ENCODE results near the gene CD96. TPM values are rescaled to one million over a fixed set of nuclear protein-coding genes. Genes with fewer than 3 reads are reported as not detected.
A peak's percentile ranks its signal among the peaks of the same experiment; 100 is the strongest.
"Not testable (repeated sequence)": the region's sequence is repeated elsewhere in the genome, so short reads cannot be mapped to it uniquely, and the experiment has no call there.

CD96 gene
- total RNA-seq, 1 experiment from 2014 or later, result not detected

- Mint-ChIP-seq H3K4me3 (ENCODE audit: low read depth, unreplicated experiment) (no peak overlapping the region), H3K9me3 (ENCODE audit: low read depth, unreplicated experiment) (no peaks in the 10 kb centered on the region), H3K4me1 (ENCODE audit: low read depth, unreplicated experiment) (no peaks in the 10 kb centered on the region), H3K27ac (ENCODE audit: unreplicated experiment) (no peak overlapping the region), H3K36me3 (ENCODE audit: insufficient read depth, unreplicated experiment) (no peaks in the 10 kb centered on the region), H3K27me3 (ENCODE audit: unreplicated experiment) (no peaks in the 10 kb centered on the region)
- peak; percentile 36 for DNase-seq
- intact Hi-C loops (cut with micrococcal nuclease; ENCODE audit: unreplicated experiment), result loop anchor here (2.0 kb wide), 1 partner anchor 25 kb away; no protein-coding TSS in a partner anchor
- CTCF ChIA-PET, result no interaction called here
- TF ChIP-seq, protein P1, sequence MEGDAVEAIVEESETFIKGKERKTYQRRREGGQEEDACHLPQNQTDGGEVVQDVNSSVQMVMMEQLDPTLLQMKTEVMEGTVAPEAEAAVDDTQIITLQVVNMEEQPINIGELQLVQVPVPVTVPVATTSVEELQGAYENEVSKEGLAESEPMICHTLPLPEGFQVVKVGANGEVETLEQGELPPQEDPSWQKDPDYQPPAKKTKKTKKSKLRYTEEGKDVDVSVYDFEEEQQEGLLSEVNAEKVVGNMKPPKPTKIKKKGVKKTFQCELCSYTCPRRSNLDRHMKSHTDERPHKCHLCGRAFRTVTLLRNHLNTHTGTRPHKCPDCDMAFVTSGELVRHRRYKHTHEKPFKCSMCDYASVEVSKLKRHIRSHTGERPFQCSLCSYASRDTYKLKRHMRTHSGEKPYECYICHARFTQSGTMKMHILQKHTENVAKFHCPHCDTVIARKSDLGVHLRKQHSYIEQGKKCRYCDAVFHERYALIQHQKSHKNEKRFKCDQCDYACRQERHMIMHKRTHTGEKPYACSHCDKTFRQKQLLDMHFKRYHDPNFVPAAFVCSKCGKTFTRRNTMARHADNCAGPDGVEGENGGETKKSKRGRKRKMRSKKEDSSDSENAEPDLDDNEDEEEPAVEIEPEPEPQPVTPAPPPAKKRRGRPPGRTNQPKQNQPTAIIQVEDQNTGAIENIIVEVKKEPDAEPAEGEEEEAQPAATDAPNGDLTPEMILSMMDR (IDR thresholded peaks at IDR 0.05; ENCODE audit: unreplicated experiment), result peak; percentile 25
- BruUV-seq (replicated peaks), result no TSS peak
Measured at GRCh38 chr3:111621535-111621934, 79.5 kb downstream of the CD96 start.

DNA sequence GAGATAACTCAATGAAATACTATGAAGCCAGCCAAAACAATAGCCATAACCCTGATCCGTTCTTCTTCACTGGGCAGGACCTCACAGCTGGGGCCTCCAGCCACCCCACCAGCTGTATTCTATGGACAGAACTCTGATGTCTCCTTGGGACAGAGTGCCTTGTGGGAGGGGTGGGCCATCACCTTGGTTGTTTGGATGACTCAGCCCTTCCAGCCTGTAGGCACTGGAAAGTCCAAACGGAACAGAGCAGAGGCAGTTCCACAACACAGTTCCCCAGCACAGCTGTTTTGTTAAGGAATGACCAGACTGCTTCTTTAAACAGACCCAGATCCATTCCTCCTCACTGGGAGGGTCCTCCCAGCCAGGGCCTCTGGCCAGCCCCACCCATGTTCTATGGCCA is 85.1 kb downstream of the CD96 start:
- no peak overlapping the region for H3K4me3 Mint-ChIP-seq (ENCODE audit: low read depth, unreplicated experiment)

DNA sequence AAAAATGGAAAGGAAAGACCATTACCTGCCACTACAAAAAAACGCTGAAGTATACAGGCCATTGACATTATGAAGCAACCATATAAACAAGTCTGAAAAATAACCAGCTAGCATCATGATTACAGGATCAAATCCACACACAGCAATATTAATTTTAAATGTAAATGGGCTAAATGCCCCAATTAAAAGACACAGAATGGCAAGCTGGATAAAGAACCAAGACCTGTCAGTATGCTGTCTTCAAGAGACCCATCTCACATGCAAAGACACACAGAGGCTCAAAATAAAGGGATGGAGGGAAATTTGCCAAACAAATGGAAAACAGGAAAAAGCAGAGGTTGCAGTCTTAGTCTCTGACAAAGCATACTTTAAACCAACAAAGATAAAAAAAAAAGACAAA is 87.0 kb downstream of the CD96 start:
- H3K9me3 Mint-ChIP-seq (ENCODE audit: low read depth, unreplicated experiment); H3K36me3 Mint-ChIP-seq (ENCODE audit: insufficient read depth, unreplicated experiment); CTCF ChIA-PET; DNase-seq; H3K4me1 Mint-ChIP-seq (ENCODE audit: low read depth, unreplicated experiment); BruUV-seq (replicated peaks); H3K27me3 Mint-ChIP-seq (ENCODE audit: unreplicated experiment); H3K27ac Mint-ChIP-seq (ENCODE audit: unreplicated experiment); H3K4me3 Mint-ChIP-seq (ENCODE audit: low read depth, unreplicated experiment); intact Hi-C loops (cut with micrococcal nuclease; ENCODE audit: unreplicated experiment): not testable (repeated sequence)

More for the DNA sequence above, 85.1 kb downstream of the CD96 start:
- DNase-seq, result no peak
- TF ChIP-seq, protein P1 (IDR thresholded peaks at IDR 0.05; ENCODE audit: unreplicated experiment), result no peak
- intact Hi-C loops (cut with micrococcal nuclease; ENCODE audit: unreplicated experiment), result no loop called here
- BruUV-seq (replicated peaks), result no TSS peak
- no peak overlapping the region for H3K27ac Mint-ChIP-seq (ENCODE audit: unreplicated experiment)
- CTCF ChIA-PET, result interaction anchor here (0.7 kb wide), 1 partner anchor 11 kb away, joined by 3 read pairs; no protein-coding TSS in a partner anchor
- no peaks in the 10 kb centered on the region for H3K36me3 Mint-ChIP-seq (ENCODE audit: insufficient read depth, unreplicated experiment)
- peaks cover 9% of the 10 kb centered on the region for H3K27me3 Mint-ChIP-seq (ENCODE audit: unreplicated experiment)
- H3K9me3 Mint-ChIP-seq (ENCODE audit: low read depth, unreplicated experiment), result peaks cover 6% of the 10 kb centered on the region
- no peaks in the 10 kb centered on the region for H3K4me1 Mint-ChIP-seq (ENCODE audit: low read depth, unreplicated experiment)

DNA sequence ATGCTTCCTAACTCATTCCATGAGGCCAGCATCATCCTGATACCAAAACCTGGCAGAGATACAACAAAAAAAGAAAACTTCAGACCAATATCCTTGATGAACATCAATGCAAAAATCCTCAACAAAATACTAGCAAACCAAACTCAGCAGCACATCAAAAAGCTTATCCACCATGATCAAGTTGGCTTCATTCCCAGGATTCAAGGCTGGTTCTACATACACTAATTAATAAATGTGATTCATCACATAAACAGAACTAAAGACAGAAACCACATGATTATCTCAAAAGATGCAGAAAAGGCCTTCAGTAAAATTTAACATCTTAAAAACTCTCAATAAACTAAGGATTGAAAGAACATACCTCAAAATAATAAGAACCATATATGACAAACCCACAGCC is 88.6 kb downstream of the CD96 start:
- CTCF ChIA-PET; H3K36me3 Mint-ChIP-seq (ENCODE audit: insufficient read depth, unreplicated experiment); DNase-seq; H3K4me3 Mint-ChIP-seq (ENCODE audit: low read depth, unreplicated experiment); intact Hi-C loops (cut with micrococcal nuclease; ENCODE audit: unreplicated experiment); H3K9me3 Mint-ChIP-seq (ENCODE audit: low read depth, unreplicated experiment); H3K27me3 Mint-ChIP-seq (ENCODE audit: unreplicated experiment); BruUV-seq (replicated peaks); H3K27ac Mint-ChIP-seq (ENCODE audit: unreplicated experiment); H3K4me1 Mint-ChIP-seq (ENCODE audit: low read depth, unreplicated experiment): not testable (repeated sequence)

- H3K4me3 Mint-ChIP-seq (ENCODE audit: low read depth, unreplicated experiment), result no peak overlapping the region
- CTCF ChIA-PET, result no interaction called here
- intact Hi-C loops (cut with micrococcal nuclease; ENCODE audit: unreplicated experiment), result no loop called here
- H3K27ac Mint-ChIP-seq (ENCODE audit: unreplicated experiment), result no peak overlapping the region
- H3K9me3 Mint-ChIP-seq (ENCODE audit: low read depth, unreplicated experiment), result no peaks in the 10 kb centered on the region
- no peaks in the 10 kb centered on the region for H3K4me1 Mint-ChIP-seq (ENCODE audit: low read depth, unreplicated experiment)
- no peaks in the 10 kb centered on the region for H3K36me3 Mint-ChIP-seq (ENCODE audit: insufficient read depth, unreplicated experiment)
- H3K27me3 Mint-ChIP-seq (ENCODE audit: unreplicated experiment), result no peaks in the 10 kb centered on the region
- no peak for DNase-seq
- TF ChIP-seq, protein P1 (IDR thresholded peaks at IDR 0.05; ENCODE audit: unreplicated experiment), result no peak
- no TSS peak for BruUV-seq (replicated peaks)
Measured at GRCh38 chr3:111635403-111635802, 93.4 kb downstream of the CD96 start.

Measured in Calu3 (cell line).